HG03520 (cell line): Measurements from ENCODE around the gene TRANK1.
A peak's percentile ranks its signal among the peaks of the same experiment; 100 is the strongest.
"Not testable (repeated sequence)": the region's sequence is repeated elsewhere in the genome, so short reads cannot be mapped to it uniquely, and the experiment has no call there.

Experiments
- ATAC-seq: cut with Tn5 transposase; IDR thresholded peaks from one replicate; pipeline ENCODE4 v1.9.1; 2021; ENCODE audit warnings: mild to moderate bottlenecking, moderate library complexity; ENCODE audit not compliant: unreplicated experiment

TRANK1 gene

GRCh38 chr3:36944641-36945270, at the start of gene TRANK1:
TRANK1 (minus strand) TSS chr3:36945054; CDS start chr3:36944809, 245 bp downstream.
- peak; percentile 53 for ATAC-seq

- ATAC-seq = peak; percentile 89
Measured at GRCh38 chr3:36993326-36994283, 48.8 kb upstream of the TRANK1 start, which contains the start of gene MLH1. MLH1 (plus strand) TSS chr3:36993518; CDS start chr3:36993548, 30 bp downstream.

GRCh38 chr3:36992806-36993325, 48.0 kb upstream of the TRANK1 start, which contains the start of gene EPM2AIP1:
EPM2AIP1 (minus strand) TSS chr3:36993131; CDS start chr3:36993077, 54 bp downstream.
- peak; percentile 86 for ATAC-seq

- ATAC-seq = no peak
Measured at GRCh38 chr3:36991923-36992805, 47.3 kb upstream of the TRANK1 start.

GRCh38 chr3:36991147-36991546, 46.3 kb upstream of the TRANK1 start:
- ATAC-seq = no peak

- no peak for ATAC-seq
Measured at GRCh38 chr3:36989568-36989967, 44.7 kb upstream of the TRANK1 start.

GRCh38 chr3:36989005-36989404, 44.2 kb upstream of the TRANK1 start:
- no peak for ATAC-seq

- ATAC-seq = no peak
Measured at GRCh38 chr3:36988356-36988755, 43.5 kb upstream of the TRANK1 start.

GRCh38 chr3:36981006-36981405, 36.2 kb upstream of the TRANK1 start:
- ATAC-seq = no peak

GRCh38 chr3:36973139-36973538, 28.3 kb upstream of the TRANK1 start:
- no peak for ATAC-seq

GRCh38 chr3:36972163-36972562, 27.3 kb upstream of the TRANK1 start:
- ATAC-seq = no peak

- peak; percentile 99 for ATAC-seq
Measured at GRCh38 chr3:36969540-36970432, 24.9 kb upstream of the TRANK1 start.

GRCh38 chr3:36969085-36969484, 24.2 kb upstream of the TRANK1 start:
- ATAC-seq = no peak

GRCh38 chr3:36965440-36965839, 20.6 kb upstream of the TRANK1 start:
- ATAC-seq = no peak

GRCh38 chr3:36964817-36965216, 20.0 kb upstream of the TRANK1 start:
- ATAC-seq = peak; percentile 39

- no peak for ATAC-seq
Measured at GRCh38 chr3:36964331-36964730, 19.5 kb upstream of the TRANK1 start.

- not testable (repeated sequence) for ATAC-seq
Measured at GRCh38 chr3:36963008-36963407, 18.2 kb upstream of the TRANK1 start.

- ATAC-seq = no peak
Measured at GRCh38 chr3:36960502-36960901, 15.6 kb upstream of the TRANK1 start.

- ATAC-seq = no peak
Measured at GRCh38 chr3:36959821-36960220, 15.0 kb upstream of the TRANK1 start.
